Panc1 (cell line): Measurements from ENCODE around the gene RCL1. TPM values are rescaled to one million over a fixed set of nuclear protein-coding genes. Genes with fewer than 3 reads are reported as not detected.

ENCODE experiments used
- ATAC-seq: fragments of 200-7000 bp; cut with Tn5 transposase; 2 replicates; pipeline ENCODE4 v1.9.1; 2020; ENCODE audit warnings: mild to moderate bottlenecking, moderate library complexity
- BruUV-seq: library from RNA; stranded (reverse); fragments of 400-500 nt; replicated peaks from 2 replicates; lab custom pipeline; 2021; lab: Mats Ljungman, UMichigan
- CTCF ChIA-PET: fragments of 300-600 bp; sonication (Branson Sonifier 250); formaldehyde crosslinking; loops from one replicate; lab custom pipeline; 2022; ENCODE audit warnings: antibody characterized with exemption; lab: Charles Lee
- POLR2A ChIA-PET: fragments of 300-600 bp; sonication (Branson Sonifier 250); formaldehyde crosslinking; loops from one replicate; lab custom pipeline; 2022; ENCODE audit warnings: antibody characterized with exemption; lab: Charles Lee
- DNase-seq: peaks from one replicate; pipeline ENCODE4 v3.0.0-alpha.2; 2010; ENCODE audit warnings: low read depth, low spot score
- H3K27ac ChIP-seq: 2 replicates; pipeline ENCODE4 v1.5.1; 2011; ENCODE audit warnings: mild to moderate bottlenecking, low read length, inconsistent platforms
- H3K27me3 ChIP-seq: fragments of 200-500 bp; sonication (Bioruptor generic); 2 replicates; pipeline ENCODE4 v1.6.0; 2014; ENCODE audit warnings: low read length, inconsistent platforms; ENCODE audit not compliant: control insufficient read depth, insufficient read depth
- H3K36me3 ChIP-seq: fragments of 200-500 bp; sonication (Bioruptor generic); 2 replicates; pipeline ENCODE4 v1.5.1; 2014; ENCODE audit warnings: inconsistent platforms, mild to moderate bottlenecking, low read length, moderate library complexity; ENCODE audit not compliant: control insufficient read depth, insufficient read depth
- H3K4me1 ChIP-seq: 2 replicates; pipeline ENCODE4 v1.5.1; 2011; ENCODE audit warnings: inconsistent platforms, mild to moderate bottlenecking, low read length, moderate library complexity; ENCODE audit not compliant: control insufficient read depth, insufficient read depth
- H3K4me3 ChIP-seq, 2 experiments: 2 replicates each; pipeline ENCODE4 v1.5.1; 2011 to 2012; ENCODE audit warnings: low read depth in 2 of 2, low read length in 2 of 2, mild to moderate bottlenecking in 2 of 2, inconsistent platforms in 1 of 2, moderate library complexity in 1 of 2
- H3K9me3 ChIP-seq: fragments of 200-500 bp; sonication (Bioruptor generic); 2 replicates; pipeline ENCODE4 v1.5.1; 2014; ENCODE audit warnings: low read depth, mild to moderate bottlenecking, inconsistent platforms, low read length, moderate library complexity; ENCODE audit not compliant: control insufficient read depth, insufficient read depth
- POLR2AphosphoS5 ChIP-seq: IDR thresholded peaks from 2 replicates; pipeline ENCODE4 v1.6.1; 2012; ENCODE audit warnings: mild to moderate bottlenecking, low read depth, low read length, moderate library complexity
- SIN3A ChIP-seq: IDR thresholded peaks from 2 replicates; pipeline ENCODE4 v1.6.1; 2012; ENCODE audit warnings: low read depth, mild to moderate bottlenecking, low read length, moderate library complexity, borderline replicate concordance; ENCODE audit not compliant: insufficient read depth
- TCF7L2 ChIP-seq: IDR thresholded peaks from 2 replicates; pipeline ENCODE4 v1.6.1; 2011; ENCODE audit warnings: mild to moderate bottlenecking, low read depth, low read length, inconsistent platforms
- in situ Hi-C: cut with HindIII; loops from 2 replicates; pipeline ENCODE4 v1.10.0; 2016; ENCODE audit warnings: low sequenced_read_pairs, low pct_unique_long_range_greater_than_20kb
- intact Hi-C: fragments of 100-400 bp; cut with micrococcal nuclease; formaldehyde crosslinking; loops from one replicate; pipeline ENCODE4 v1.10.0; 2022; ENCODE audit not compliant: unreplicated experiment
- total RNA-seq: library from RNA; stranded (reverse); gene quantifications from one replicate; pipeline ENCODE4 v1.2.1, GENCODE V29; 2021; ENCODE audit not compliant: unreplicated experiment
- TF ChIP-seq, protein P1 (sequence below), 2 experiments: IDR thresholded peaks; 2 replicates each; pipeline ENCODE4 v1.6.1; 2011 to 2012; ENCODE audit warnings: low read depth in 2 of 2, control low read depth in 1 of 2, low read length in 1 of 2, mild to moderate bottlenecking in 1 of 2, moderate library complexity in 1 of 2; ENCODE audit not compliant: insufficient read depth in 1 of 2
- TF ChIP-seq, protein P2 (sequence below): fragments of 450-650 bp; IDR thresholded peaks from 2 replicates; pipeline ENCODE4 v1.5.1; 2017; ENCODE audit warnings: mild to moderate bottlenecking

RCL1 gene
- total RNA-seq, 1 experiment from 2014 or later = 11.2 TPM

DNA sequence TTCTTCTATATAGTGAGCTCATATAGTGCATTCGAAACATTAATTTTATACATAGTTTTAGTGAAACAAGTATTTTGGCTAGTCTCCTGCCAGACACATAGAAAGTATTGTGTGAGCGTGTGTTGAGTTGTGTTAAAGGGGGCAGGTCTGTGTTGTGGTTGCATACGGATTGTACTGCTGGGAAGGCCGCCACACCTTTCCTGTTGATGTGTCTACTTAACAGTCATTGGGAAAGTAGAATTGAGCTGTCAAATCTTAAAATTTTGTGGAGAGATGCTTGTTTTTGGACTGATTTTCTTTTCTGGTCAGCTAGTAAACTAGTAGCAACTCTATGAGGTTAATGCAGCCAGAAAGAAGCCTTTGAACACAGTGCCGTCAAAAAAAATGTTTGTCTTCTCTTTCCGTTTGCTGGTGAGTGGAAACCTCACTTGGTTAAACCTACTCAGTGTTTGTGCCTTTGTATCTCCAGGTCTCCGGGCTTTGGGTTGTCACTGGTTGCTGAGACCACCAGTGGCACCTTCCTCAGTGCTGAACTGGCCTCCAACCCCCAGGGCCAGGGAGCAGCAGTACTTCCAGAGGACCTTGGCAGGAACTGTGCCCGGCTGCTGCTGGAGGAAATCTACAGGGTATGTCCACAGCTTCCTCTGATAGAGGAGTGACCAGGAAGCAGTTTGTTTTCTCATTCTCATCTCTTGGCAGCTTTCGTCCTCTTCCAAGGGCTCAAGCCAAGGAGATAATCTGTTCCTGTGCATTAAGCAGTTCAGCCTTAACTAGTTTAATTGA, 51.5 kb downstream of the RCL1 start:
- no peak for TF ChIP-seq POLR2AphosphoS5
- no peak for TF ChIP-seq TCF7L2
- TF ChIP-seq, protein P1, sequence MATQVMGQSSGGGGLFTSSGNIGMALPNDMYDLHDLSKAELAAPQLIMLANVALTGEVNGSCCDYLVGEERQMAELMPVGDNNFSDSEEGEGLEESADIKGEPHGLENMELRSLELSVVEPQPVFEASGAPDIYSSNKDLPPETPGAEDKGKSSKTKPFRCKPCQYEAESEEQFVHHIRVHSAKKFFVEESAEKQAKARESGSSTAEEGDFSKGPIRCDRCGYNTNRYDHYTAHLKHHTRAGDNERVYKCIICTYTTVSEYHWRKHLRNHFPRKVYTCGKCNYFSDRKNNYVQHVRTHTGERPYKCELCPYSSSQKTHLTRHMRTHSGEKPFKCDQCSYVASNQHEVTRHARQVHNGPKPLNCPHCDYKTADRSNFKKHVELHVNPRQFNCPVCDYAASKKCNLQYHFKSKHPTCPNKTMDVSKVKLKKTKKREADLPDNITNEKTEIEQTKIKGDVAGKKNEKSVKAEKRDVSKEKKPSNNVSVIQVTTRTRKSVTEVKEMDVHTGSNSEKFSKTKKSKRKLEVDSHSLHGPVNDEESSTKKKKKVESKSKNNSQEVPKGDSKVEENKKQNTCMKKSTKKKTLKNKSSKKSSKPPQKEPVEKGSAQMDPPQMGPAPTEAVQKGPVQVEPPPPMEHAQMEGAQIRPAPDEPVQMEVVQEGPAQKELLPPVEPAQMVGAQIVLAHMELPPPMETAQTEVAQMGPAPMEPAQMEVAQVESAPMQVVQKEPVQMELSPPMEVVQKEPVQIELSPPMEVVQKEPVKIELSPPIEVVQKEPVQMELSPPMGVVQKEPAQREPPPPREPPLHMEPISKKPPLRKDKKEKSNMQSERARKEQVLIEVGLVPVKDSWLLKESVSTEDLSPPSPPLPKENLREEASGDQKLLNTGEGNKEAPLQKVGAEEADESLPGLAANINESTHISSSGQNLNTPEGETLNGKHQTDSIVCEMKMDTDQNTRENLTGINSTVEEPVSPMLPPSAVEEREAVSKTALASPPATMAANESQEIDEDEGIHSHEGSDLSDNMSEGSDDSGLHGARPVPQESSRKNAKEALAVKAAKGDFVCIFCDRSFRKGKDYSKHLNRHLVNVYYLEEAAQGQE (IDR thresholded peaks at IDR 0.05; ENCODE audit: insufficient read depth in 1 of 2, low read depth in 2 of 2, low read length in 1 of 2) = no peak
- TF ChIP-seq SIN3A = no peak
- TF ChIP-seq, protein P2, sequence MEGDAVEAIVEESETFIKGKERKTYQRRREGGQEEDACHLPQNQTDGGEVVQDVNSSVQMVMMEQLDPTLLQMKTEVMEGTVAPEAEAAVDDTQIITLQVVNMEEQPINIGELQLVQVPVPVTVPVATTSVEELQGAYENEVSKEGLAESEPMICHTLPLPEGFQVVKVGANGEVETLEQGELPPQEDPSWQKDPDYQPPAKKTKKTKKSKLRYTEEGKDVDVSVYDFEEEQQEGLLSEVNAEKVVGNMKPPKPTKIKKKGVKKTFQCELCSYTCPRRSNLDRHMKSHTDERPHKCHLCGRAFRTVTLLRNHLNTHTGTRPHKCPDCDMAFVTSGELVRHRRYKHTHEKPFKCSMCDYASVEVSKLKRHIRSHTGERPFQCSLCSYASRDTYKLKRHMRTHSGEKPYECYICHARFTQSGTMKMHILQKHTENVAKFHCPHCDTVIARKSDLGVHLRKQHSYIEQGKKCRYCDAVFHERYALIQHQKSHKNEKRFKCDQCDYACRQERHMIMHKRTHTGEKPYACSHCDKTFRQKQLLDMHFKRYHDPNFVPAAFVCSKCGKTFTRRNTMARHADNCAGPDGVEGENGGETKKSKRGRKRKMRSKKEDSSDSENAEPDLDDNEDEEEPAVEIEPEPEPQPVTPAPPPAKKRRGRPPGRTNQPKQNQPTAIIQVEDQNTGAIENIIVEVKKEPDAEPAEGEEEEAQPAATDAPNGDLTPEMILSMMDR = no peak
- intact Hi-C loops = no loop called here
- ChIA-PET POLR2A (no interaction called here), CTCF (no interaction called here)
- DNase-seq = no peak
- no peaks in the 10 kb centered on the region for H3K36me3 ChIP-seq
- no TSS peak for BruUV-seq
- in situ Hi-C loops = no loop called here
- no peaks in the 10 kb centered on the region for H3K4me1 ChIP-seq
- H3K27me3 ChIP-seq = no peaks in the 10 kb centered on the region
- no peak for ATAC-seq
- no peak overlapping the region for H3K27ac ChIP-seq
- H3K4me3 ChIP-seq = no peak overlapping the region
- H3K9me3 ChIP-seq = no peaks in the 10 kb centered on the region

DNA sequence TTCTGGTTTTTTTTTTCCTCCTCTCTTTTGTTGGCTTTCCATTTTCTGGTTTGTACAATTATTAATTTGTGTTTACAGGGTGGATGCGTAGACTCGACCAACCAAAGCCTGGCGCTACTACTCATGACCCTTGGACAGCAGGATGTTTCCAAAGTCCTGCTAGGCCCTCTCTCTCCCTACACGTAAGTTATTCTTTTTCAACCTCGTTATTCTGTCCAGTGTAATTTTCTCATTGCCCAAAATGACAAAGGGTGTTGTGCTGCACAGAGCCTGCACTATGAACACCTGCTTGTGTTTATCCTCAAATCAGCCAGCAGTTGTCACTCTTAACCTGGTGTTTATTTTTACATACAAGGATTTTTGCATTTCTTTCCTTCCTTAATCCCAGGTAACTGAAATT, 56.6 kb downstream of the RCL1 start:
- ATAC-seq (no peak), DNase-seq (no peak)
- H3K27me3 ChIP-seq = no peaks in the 10 kb centered on the region
- no peaks in the 10 kb centered on the region for H3K9me3 ChIP-seq
- no peak overlapping the region for H3K4me3 ChIP-seq
- ChIA-PET POLR2A (no interaction called here), CTCF (no interaction called here)
- intact Hi-C loops (no loop called here), in situ Hi-C loops (no loop called here)
- H3K36me3 ChIP-seq = no peaks in the 10 kb centered on the region
- H3K27ac ChIP-seq = no peak overlapping the region
- BruUV-seq = no TSS peak
- TF ChIP-seq, protein P2 = no peak; the same call in 1 of the 2 replicates
- TF ChIP-seq SIN3A (no peak), POLR2AphosphoS5 (no peak), TCF7L2 (no peak)
- TF ChIP-seq, protein P1 (IDR thresholded peaks at IDR 0.05; ENCODE audit: insufficient read depth in 1 of 2, low read depth in 2 of 2, low read length in 1 of 2) = no peak
- H3K4me1 ChIP-seq = no peaks in the 10 kb centered on the region
